NCI-H2081 (cell line): ENCODE data around the gene NAA35.
"Not testable (repeated sequence)": the region's sequence is repeated elsewhere in the genome, so short reads cannot be mapped to it uniquely, and the experiment has no call there.

Experiments
- DNase-seq, 2 experiments: peaks; one replicate each; lab custom pipeline; 2025; lab: John Stamatoyannopoulos, UW

NAA35 gene

GRCh38 chr9:85940832-85941621, at the start of gene NAA35:
NAA35 (plus strand) TSS chr9:85941146; CDS start chr9:85942160, 1,014 bp downstream.
- DNase-seq, result peak; percentile 96 to 98

GRCh38 chr9:85892401-85892800, 48.5 kb upstream of the NAA35 start:
- DNase-seq, result no peak

DNA sequence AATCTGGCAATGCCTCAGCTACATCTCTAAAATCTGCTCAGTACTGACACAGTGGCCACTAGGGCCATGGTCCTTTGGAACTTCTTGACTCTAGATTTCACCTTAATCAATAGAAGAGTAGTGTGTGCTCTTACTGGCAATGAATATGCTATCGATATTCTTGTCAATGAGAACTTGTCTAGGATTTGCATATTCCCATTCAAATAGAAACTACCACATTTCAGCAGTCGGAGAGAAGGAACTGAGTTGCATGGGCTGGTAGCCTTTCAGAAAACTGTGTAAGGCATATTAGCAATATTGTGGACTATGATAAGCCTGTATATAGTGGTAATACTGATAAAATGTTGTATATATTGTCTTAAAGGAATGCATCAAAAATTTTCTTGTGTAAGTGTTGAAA, 45.3 kb upstream of the NAA35 start:
- DNase-seq, result no peak

DNA sequence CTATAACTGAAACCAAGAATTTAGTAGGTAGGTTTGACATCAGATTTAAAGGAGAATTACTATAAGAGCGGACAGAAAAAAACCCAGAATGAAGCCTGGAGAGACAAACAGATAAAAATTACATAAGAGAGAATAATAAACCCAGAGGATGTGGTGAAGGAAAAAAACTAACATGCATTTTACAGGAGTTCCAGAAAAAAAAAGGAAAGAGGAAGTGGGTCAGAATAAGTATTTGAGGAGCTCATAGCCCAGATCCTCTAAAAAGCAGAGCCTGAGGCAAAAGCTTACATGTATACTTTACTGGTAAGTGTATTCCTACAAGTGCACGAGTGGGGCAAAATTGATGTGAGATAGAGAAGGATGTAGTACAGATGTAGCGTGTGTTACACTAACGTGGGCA, 43.1 kb upstream of the NAA35 start:
- no peak for DNase-seq

DNA sequence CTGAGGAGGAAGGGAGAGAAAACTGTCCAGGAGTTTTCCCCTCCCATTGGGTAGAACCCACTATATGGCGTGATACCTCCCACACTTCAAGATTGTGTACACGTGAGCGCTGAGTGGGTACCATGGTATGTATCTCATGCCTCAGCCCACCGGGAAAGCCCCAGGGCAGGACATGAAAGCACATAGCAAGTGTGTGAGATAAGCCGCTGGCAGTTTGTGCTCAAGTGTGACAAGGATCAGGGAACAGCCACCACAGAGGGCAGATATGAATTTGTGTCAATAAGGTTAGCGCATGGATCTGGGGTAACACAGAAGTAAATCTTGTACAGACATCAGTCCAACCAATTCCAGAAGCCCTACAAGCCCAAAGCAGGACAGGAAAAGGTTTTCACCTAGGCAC, 42.6 kb upstream of the NAA35 start:
- no peak for DNase-seq

GRCh38 chr9:85899388-85899787, 41.6 kb upstream of the NAA35 start:
- no peak for DNase-seq

DNA sequence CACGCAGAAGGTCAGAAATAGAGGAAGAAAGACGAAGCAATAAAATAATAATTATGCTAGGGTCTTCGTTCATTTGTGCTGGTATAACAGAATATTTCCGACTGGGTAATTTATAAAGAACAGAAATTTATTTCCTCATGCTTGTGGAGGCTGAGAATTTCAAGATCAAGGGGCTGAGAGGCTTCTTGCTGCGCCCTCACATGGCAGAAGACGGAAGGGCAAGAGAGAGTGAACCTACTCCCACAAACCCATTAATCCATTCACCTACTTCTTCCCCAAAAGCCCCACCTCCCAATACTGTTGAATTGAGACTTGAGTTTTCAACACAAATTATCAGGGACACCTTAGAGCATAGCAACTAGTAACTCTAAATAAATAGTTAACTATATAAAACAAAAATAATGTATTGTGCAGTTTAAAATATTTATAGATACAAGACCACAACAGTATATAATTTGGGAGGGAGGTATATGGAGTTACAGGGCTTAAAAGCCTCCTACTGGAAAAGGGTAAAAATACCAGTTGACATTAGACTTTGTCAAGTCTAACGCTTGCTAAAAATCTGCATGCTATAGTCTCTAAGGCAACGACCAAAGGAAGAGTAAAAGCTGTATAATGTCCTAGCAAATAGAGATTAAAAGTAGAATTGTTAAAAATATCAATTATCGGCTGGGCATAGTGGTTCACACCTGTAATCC, 40.3 kb upstream of the NAA35 start:
- DNase-seq, result no peak

DNA sequence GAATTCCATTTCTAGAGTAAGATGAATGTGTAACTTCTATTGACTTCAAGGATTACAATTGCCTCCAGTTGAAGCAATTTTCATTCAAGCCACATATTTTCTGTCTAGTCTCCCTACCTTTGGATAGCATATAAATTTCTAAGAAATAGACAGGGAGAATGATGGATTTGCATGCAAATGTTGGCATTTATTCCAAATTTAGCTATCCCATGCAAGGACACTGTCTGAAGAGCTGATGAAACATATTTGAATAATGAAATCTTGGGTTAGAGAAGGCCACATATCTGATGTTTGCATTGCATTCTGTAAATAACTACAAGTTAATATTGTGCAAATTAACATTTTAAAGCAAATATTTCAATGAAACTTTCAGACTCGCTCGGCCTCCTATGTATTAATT, 36.0 kb upstream of the NAA35 start:
- no peak for DNase-seq

DNA sequence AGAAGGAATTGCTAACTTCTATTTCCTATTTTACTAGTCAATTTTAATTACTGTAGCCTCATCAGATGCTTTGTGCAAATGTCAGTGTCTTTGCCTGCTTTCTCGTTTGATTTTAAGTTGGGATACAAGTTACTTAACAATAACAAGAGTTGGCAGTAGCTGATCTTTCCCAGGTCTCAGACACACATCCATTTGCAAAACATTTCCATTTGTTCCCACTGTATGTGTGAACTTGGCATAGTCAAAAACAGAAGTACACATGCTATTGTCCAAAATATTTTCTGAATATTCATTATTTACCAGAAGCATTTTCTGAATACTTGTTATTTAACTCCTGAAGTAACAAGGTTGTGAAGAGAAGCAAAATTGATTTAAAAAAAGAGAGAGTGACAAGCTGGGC, 35.0 kb upstream of the NAA35 start:
- no peak for DNase-seq

DNA sequence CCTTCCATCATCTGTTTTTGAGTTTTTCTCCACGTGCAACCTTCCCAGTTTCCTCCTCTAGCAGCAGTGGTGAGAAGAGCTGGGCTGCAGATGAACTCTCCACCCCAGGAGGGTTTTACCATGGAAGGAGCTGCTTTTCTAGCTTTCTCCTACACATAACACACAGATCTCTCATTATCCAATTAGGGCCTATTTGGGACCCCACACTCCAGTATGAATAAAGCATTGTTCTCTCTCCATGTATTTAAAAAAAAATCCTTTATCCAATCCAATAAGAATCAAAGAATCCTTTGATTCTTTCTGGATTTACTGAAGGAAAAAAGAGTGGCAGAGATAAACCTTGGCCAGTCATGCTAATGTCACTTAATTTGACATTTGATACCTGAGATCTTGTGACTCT, 31.6 kb upstream of the NAA35 start:
- DNase-seq, result no peak

DNA sequence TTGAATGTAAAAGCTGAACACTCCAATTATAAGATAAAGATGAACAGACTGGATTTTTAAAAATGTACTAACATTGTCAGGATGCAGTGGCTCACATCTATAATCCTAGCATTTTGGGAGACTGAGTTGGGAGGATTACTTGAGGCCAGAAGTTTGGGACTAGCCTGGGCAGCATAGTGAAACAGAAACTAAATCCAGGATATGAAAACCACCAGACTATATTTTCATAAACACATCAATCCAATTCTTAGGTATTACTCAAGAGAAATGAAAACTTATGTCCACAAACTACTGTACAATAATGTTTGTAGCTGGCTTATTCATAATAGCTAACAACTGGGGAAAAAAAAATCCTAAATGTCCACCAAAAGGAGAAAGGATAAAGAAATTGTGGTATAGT, 26.8 kb upstream of the NAA35 start:
- no peak for DNase-seq

- no peak for DNase-seq
Measured at GRCh38 chr9:85917756-85918155, 23.2 kb upstream of the NAA35 start.

DNA sequence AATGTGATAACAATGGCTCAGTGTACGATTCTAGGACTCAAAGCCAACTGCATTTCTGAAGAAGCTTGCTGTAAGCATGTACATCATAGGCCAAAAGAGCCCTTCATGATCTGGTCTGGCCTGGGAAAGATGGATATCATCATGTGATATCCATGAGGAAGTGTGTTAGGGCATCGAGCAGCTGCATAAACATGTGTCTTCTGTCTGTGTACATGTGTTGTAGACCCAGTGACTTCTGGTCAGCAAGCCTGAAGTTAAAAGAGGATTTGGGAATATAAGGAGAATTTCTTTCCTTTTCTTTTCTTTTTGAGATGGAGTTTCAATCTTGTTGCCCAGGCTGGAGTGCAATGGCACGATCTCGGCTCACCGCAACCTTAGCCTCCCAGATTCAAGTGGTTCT, 15.5 kb upstream of the NAA35 start:
- no peak for DNase-seq

DNA sequence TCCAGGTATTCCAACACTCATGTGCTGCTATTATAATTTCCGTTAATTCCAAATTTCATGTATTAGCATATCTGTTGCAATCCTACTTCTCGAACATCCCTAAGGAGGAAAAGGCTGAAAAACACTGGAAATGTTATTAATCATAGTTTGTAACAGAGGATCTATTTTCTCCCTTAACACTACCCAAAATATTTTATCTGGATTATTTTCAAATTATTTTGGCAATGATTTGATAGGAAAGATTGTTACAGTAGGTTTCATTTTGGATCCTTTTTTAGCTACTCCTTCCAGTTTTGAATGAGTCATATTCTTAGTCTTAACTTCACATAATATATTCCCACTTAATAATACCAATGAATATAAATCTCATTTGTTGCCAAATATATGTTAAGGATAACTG, 13.9 kb upstream of the NAA35 start:
- DNase-seq, result no peak

DNA sequence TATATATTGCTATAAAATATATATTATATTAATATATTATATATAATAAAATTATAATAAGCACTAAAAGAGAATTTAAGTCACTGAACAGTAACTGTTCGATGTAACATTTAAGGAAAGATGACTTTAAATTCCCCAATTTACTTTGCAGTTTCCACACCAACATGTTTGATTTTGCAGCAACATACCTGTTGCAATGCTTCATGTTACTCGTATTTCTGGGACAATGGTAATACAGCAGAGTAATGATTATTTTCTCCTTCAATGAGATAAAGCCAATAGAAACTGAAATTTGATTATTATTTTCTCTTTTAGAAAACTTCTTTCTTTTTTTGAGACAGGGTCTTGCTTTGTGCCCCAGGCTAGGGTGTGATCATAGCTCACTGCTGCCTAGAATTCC, 9.5 kb upstream of the NAA35 start:
- no peak for DNase-seq

GRCh38 chr9:85935950-85936349, 5.0 kb upstream of the NAA35 start:
- DNase-seq, result not testable (repeated sequence)

- DNase-seq, result no peak
Measured at GRCh38 chr9:85940275-85940831, 593 bp upstream of the NAA35 start.

GRCh38 chr9:85941622-85941940, 635 bp downstream of the NAA35 start:
- peak in 1 of 2 experiments; percentile 33 for DNase-seq

- DNase-seq, result no peak
Measured at GRCh38 chr9:85941966-85942912, 1.3 kb downstream of the NAA35 start.

- DNase-seq, result peak in 1 of 2 experiments; percentile 7
Measured at GRCh38 chr9:85942913-85943709, 2.2 kb downstream of the NAA35 start.

GRCh38 chr9:85943757-85944430, 2.9 kb downstream of the NAA35 start:
- no peak for DNase-seq
